ENCODE measurements around the gene THOP1.

GRCh38 chr19:2750808-2751437 lies 34.4 kb upstream of the THOP1 start:
- no peak for TF ChIP-seq POLR2A (IDR thresholded peaks at IDR 0.05)
- TF ChIP-seq, protein P1, sequence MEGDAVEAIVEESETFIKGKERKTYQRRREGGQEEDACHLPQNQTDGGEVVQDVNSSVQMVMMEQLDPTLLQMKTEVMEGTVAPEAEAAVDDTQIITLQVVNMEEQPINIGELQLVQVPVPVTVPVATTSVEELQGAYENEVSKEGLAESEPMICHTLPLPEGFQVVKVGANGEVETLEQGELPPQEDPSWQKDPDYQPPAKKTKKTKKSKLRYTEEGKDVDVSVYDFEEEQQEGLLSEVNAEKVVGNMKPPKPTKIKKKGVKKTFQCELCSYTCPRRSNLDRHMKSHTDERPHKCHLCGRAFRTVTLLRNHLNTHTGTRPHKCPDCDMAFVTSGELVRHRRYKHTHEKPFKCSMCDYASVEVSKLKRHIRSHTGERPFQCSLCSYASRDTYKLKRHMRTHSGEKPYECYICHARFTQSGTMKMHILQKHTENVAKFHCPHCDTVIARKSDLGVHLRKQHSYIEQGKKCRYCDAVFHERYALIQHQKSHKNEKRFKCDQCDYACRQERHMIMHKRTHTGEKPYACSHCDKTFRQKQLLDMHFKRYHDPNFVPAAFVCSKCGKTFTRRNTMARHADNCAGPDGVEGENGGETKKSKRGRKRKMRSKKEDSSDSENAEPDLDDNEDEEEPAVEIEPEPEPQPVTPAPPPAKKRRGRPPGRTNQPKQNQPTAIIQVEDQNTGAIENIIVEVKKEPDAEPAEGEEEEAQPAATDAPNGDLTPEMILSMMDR (IDR thresholded peaks at IDR 0.05 in 8 of 11, conservative IDR thresholded peaks at IDR 0.05 in 3 of 11) = no peak
